Left renal cortex interstitium (tissue), 4 donors: ENCODE measurements around the gene ERC2. TPM values are rescaled to one million over a fixed set of nuclear protein-coding genes. Genes with fewer than 3 reads are reported as not detected.
A peak's percentile ranks its signal among the peaks of the same experiment; 100 is the strongest.

Experiments
- DNase-seq, 4 donors: peaks; one replicate each; pipeline ENCODE4 v3.0.0-alpha.2; 2013; ENCODE audit warnings: low read depth in 4 of 4, low spot score in 2 of 4, missing footprints in 1 of 4
- polyA plus RNA-seq, 4 donors: library from polyadenylated mRNA; unstranded; fragments of 120-200 nt; gene quantifications; one replicate each; pipeline ENCODE4 v1.2.1, GENCODE V29; 2013; ENCODE audit not compliant: insufficient read length in 4 of 4

Gene ERC2
- polyA plus RNA-seq, 4 donors = 2.0 to 4.2 (median 3.8) TPM

- DNase-seq = no peak
Observed at GRCh38 chr3:56428667-56429066, 39.6 kb downstream of the ERC2 start.

- DNase-seq = no peak
Observed at GRCh38 chr3:56424885-56425284, 43.4 kb downstream of the ERC2 start.

DNA sequence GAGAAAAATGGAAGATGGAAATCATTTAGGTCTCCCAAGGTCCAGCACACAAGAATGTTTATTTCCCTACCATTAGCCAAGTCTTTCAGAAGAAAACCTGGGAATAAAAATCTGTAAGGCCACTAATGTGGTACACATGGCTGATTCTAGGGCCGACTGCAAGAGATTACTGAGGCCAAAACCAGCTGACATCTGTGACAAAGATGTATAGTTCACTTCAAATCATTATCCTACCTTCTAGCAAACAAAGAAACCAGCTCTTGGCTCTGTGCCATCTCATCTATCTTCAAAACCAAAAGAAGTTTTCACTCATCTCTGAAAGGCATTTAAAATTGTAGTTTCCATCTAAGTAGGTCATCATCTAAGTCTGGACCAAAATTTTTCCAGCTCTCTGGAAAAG lies 43.9 kb downstream of the ERC2 start:
- DNase-seq = no peak

DNA sequence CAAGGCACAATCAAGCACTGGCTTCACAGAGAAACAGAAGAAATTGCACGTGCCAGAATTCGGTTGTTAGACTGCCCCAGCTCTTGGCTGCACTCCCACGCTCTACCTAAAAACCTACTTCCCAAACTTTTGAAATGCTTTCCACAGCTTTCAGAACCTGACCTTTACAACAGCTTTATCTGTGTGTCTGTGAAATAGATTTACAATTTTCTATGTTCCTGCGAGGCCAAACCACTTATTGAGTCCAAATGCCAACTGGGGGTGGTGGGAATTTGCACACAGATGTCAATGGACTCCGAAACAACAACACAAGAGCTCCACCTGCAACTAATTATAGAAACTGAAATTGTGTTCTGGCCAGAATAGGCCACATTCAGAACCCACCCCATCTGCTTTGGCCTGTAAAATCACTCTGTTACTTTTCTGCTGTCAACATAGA lies 44.6 kb downstream of the ERC2 start:
- DNase-seq = no peak

- DNase-seq = no peak
Observed at GRCh38 chr3:56422316-56422715, 46.0 kb downstream of the ERC2 start.

DNA sequence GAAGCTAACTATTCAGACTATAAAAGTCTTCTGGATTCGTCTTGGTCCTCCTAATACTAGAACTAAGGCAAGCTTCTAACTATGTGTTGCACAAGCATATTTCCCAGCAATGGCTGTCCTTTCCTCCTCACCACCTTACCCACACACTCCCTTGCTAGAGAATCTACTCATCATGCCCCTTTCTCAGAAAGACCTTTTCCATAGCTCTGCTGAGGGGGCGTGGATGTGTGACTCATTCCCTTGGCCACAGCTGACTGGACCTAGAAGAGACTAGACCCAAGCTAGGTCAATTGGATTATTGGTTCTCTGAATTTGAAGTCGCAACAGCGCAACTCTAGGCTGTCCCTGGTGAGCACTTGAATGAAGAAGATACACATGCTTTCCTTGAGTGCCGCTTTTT lies 47.1 kb downstream of the ERC2 start:
- DNase-seq = no peak

GRCh38 chr3:56415652-56416051 lies 52.6 kb downstream of the ERC2 start:
- DNase-seq = no peak

DNA sequence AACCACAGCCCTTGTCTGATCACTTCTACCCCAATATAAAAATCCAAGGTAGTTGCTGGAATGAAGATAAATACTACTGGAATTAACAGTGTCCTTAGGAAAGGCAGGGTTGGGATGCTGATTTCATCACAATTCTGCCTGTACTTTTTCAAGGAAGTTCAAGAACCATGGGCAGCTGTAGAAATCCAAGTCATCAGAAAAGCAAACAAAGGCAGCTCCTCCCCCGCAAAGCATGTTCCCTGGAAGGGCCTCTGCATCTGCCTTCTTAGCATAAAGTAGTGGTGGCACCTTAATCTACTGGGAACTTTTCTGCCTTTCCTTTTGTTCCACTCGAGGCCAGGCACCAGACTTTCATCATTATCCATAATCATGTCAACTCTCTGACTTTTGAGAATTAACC lies 54.4 kb downstream of the ERC2 start:
- peak in 1 of 4 donors; percentile 6 for DNase-seq

DNA sequence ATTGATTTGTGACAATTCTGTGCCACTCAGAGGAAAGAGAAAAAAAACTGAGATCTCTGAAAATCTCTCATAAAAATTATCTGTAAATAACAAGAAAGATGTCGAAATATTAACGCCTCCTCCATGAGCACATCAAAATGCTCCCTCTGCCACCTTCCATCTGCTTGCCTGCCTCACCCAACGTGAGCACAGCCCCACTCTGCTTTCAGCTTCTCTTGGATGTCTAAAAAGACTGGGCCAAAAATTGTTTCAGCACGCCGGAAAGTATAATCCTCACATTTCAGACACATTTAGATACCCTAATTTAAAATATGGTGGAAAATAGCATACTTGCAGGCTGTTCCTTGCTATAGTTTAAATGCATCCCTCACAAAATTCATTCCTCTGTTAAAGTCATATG lies 57.1 kb downstream of the ERC2 start:
- DNase-seq = no peak

DNA sequence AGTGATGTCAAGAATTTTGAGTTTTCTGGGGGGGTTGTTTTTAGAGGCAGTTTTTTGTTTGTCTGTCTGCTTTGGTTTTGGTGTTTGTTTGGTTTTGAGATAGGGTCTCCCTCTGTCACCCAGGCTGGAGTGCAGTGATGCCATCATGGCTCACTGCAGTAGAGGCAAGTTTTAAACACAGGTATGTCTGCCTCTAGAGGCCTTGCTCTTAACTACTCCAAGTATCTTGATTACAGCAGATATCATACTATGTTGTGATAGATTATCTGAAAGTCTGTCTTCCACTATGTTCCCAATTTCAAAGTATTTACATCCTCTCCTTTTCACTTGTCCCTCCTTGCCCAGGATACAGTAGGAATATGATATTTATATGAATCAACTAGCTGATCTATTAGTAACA lies 57.7 kb downstream of the ERC2 start:
- no peak for DNase-seq

GRCh38 chr3:56409790-56410189 lies 58.5 kb downstream of the ERC2 start:
- no peak for DNase-seq

- no peak for DNase-seq
Observed at GRCh38 chr3:56408761-56409196, 59.5 kb downstream of the ERC2 start.

DNA sequence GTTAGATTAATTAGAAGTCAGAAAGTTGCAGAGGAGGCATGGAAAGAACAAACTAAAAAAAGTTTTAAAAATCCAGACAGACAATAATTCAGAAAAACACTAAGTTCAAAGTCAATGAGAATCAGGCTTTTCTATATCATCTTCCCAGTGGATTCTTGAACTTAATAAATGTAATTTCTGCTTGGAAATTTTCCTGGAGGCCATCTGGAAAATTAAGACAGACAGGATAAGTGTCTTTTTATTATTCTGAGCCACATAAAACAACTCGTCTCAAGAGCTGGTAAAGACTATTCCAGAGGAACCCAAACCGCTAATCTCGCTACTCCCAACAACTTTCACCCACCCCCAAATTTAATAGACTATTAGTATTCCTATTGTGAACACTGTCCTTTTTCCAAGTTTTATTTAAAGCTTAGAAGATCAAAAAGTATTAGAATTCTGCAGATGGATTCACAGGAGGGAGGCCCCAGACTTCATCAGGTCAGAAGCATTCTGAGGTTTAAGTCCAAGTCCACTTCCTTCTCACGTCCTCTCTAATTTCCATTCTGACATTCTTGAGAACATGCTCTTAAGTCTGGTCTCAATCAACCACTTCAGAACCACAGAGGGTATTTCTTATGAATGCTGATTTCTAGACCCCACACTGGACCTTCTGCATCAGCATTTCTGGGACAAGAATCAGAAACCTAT lies 61.3 kb downstream of the ERC2 start:
- peak in 2 of 4 donors; percentile 10 to 17 for DNase-seq

DNA sequence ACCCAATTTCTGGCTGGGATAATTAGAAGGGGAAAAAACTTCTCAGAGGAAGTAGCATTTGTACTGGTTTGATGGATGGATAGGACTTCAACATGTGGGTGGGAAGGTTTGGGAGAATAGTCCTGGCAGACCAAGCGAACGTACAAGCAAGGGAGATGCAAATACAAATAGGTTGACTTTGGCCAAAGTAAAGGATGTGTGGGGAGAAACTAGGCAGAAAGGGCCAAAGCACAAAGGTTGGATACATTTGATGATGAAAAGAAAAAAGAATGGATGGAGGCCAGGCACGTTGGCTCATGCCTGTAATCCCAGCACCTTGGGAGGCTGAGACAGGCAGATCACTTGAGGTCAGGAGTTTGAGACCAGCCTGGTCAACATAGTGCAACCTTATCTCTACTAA lies 63.4 kb downstream of the ERC2 start:
- DNase-seq = no peak

GRCh38 chr3:56398659-56399058 lies 69.6 kb downstream of the ERC2 start:
- DNase-seq = no peak

DNA sequence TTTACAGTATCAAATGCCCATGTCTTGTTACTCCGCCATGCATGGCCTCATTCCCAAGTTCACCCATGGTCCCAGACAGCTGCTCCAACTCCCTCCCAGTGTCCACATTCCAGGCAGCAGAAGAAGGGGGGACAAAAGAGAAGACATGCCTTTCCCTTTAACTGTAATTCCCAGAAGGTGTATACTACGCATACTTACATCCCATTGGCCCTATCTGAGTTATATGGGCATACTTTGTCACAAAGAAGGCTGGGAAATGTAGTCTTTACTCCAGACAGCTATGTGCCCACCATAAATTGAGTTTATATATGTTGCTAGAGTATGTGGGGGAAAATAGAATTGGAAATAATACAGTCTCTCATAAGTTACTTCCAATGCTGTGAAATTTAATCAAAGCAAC lies 70.5 kb downstream of the ERC2 start:
- no peak for DNase-seq

- DNase-seq = no peak
Observed at GRCh38 chr3:56389183-56389830, 79.0 kb downstream of the ERC2 start.

GRCh38 chr3:56383092-56383491 lies 85.2 kb downstream of the ERC2 start:
- DNase-seq = no peak

DNA sequence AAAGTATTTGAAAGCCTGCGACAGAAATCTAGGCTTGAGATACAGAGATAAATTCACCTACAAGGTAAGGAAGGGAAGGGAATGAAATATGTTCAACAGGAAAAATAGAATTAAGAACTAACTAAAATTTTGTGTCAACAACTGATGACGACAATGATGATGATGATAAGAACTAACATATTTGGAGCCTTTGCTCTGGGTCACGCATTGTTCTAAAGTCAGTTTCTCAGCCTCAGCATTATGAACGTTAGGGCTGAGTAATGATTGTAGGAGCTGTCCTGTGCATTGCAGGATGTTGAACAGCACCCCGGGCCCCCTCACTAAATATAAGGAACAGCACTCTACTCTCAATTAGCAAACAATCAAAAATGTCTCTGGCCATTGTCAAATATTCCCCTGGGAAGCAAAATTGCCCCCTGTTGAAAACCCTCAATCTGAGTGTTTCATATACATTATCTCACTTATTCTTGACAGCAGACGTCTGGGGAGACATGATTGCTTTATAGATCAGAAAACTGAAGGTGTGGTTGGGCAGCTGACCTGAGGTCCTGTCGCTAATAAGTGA lies 88.5 kb downstream of the ERC2 start:
- no peak for DNase-seq

GRCh38 chr3:56375654-56376053 lies 92.6 kb downstream of the ERC2 start:
- DNase-seq = no peak

- no peak for DNase-seq
Observed at GRCh38 chr3:56373386-56373785, 94.9 kb downstream of the ERC2 start.
